Panc1 (cell line): Measurements from ENCODE around the gene SLIT3. TPM values are rescaled to one million over a fixed set of nuclear protein-coding genes. Genes with fewer than 3 reads are reported as not detected.

Source experiments
- ATAC-seq: fragments of 200-7000 bp; cut with Tn5 transposase; 2 replicates; pipeline ENCODE4 v1.9.1; 2020; ENCODE audit warnings: mild to moderate bottlenecking, moderate library complexity
- BruUV-seq: library from RNA; stranded (reverse); fragments of 400-500 nt; replicated peaks from 2 replicates; lab custom pipeline; 2021; lab: Mats Ljungman, UMichigan
- CTCF ChIA-PET: fragments of 300-600 bp; sonication (Branson Sonifier 250); formaldehyde crosslinking; loops from one replicate; lab custom pipeline; 2022; ENCODE audit warnings: antibody characterized with exemption; lab: Charles Lee
- POLR2A ChIA-PET: fragments of 300-600 bp; sonication (Branson Sonifier 250); formaldehyde crosslinking; loops from one replicate; lab custom pipeline; 2022; ENCODE audit warnings: antibody characterized with exemption; lab: Charles Lee
- DNase-seq: peaks from one replicate; pipeline ENCODE4 v3.0.0-alpha.2; 2010; ENCODE audit warnings: low read depth, low spot score
- H3K27ac ChIP-seq: 2 replicates; pipeline ENCODE4 v1.5.1; 2011; ENCODE audit warnings: mild to moderate bottlenecking, low read length, inconsistent platforms
- H3K27me3 ChIP-seq: fragments of 200-500 bp; sonication (Bioruptor generic); 2 replicates; pipeline ENCODE4 v1.6.0; 2014; ENCODE audit warnings: low read length, inconsistent platforms; ENCODE audit not compliant: control insufficient read depth, insufficient read depth
- H3K36me3 ChIP-seq: fragments of 200-500 bp; sonication (Bioruptor generic); 2 replicates; pipeline ENCODE4 v1.5.1; 2014; ENCODE audit warnings: inconsistent platforms, mild to moderate bottlenecking, low read length, moderate library complexity; ENCODE audit not compliant: control insufficient read depth, insufficient read depth
- H3K4me1 ChIP-seq: 2 replicates; pipeline ENCODE4 v1.5.1; 2011; ENCODE audit warnings: inconsistent platforms, mild to moderate bottlenecking, low read length, moderate library complexity; ENCODE audit not compliant: control insufficient read depth, insufficient read depth
- H3K4me3 ChIP-seq, 2 experiments: 2 replicates each; pipeline ENCODE4 v1.5.1; 2011 to 2012; ENCODE audit warnings: low read depth in 2 of 2, low read length in 2 of 2, mild to moderate bottlenecking in 2 of 2, inconsistent platforms in 1 of 2, moderate library complexity in 1 of 2
- H3K9me3 ChIP-seq: fragments of 200-500 bp; sonication (Bioruptor generic); 2 replicates; pipeline ENCODE4 v1.5.1; 2014; ENCODE audit warnings: low read depth, mild to moderate bottlenecking, inconsistent platforms, low read length, moderate library complexity; ENCODE audit not compliant: control insufficient read depth, insufficient read depth
- CTCF ChIP-seq: fragments of 450-650 bp; IDR thresholded peaks from 2 replicates; pipeline ENCODE4 v1.5.1; 2017; ENCODE audit warnings: mild to moderate bottlenecking
- POLR2AphosphoS5 ChIP-seq: IDR thresholded peaks from 2 replicates; pipeline ENCODE4 v1.6.1; 2012; ENCODE audit warnings: mild to moderate bottlenecking, low read depth, low read length, moderate library complexity
- REST ChIP-seq, 2 experiments: IDR thresholded peaks; 2 replicates each; pipeline ENCODE4 v1.6.1; 2011 to 2012; ENCODE audit warnings: low read depth in 2 of 2, control low read depth in 1 of 2, low read length in 1 of 2, mild to moderate bottlenecking in 1 of 2, moderate library complexity in 1 of 2; ENCODE audit not compliant: insufficient read depth in 1 of 2
- SIN3A ChIP-seq: IDR thresholded peaks from 2 replicates; pipeline ENCODE4 v1.6.1; 2012; ENCODE audit warnings: low read depth, mild to moderate bottlenecking, low read length, moderate library complexity, borderline replicate concordance; ENCODE audit not compliant: insufficient read depth
- TCF7L2 ChIP-seq: IDR thresholded peaks from 2 replicates; pipeline ENCODE4 v1.6.1; 2011; ENCODE audit warnings: mild to moderate bottlenecking, low read depth, low read length, inconsistent platforms
- in situ Hi-C: cut with HindIII; loops from 2 replicates; pipeline ENCODE4 v1.10.0; 2016; ENCODE audit warnings: low sequenced_read_pairs, low pct_unique_long_range_greater_than_20kb
- intact Hi-C: fragments of 100-400 bp; cut with micrococcal nuclease; formaldehyde crosslinking; loops from one replicate; pipeline ENCODE4 v1.10.0; 2022; ENCODE audit not compliant: unreplicated experiment
- total RNA-seq: library from RNA; stranded (reverse); gene quantifications from one replicate; pipeline ENCODE4 v1.2.1, GENCODE V29; 2021; ENCODE audit not compliant: unreplicated experiment

SLIT3 gene
- total RNA-seq, 1 experiment from 2014 or later: 26.4 TPM

- no peak overlapping the region for H3K27ac ChIP-seq
- ATAC-seq (no peak), DNase-seq (no peak)
- no peak overlapping the region for H3K4me3 ChIP-seq
- H3K4me1 ChIP-seq: no peaks in the 10 kb centered on the region
- BruUV-seq: no TSS peak
- CTCF ChIA-PET: no interaction called here
- H3K27me3 ChIP-seq: no peaks in the 10 kb centered on the region
- intact Hi-C loops: no loop called here
- TF ChIP-seq TCF7L2 (no peak), POLR2AphosphoS5 (no peak), SIN3A (no peak), CTCF (no peak), REST (IDR thresholded peaks at IDR 0.05; ENCODE audit: insufficient read depth in 1 of 2, low read depth in 2 of 2, low read length in 1 of 2) (no peak)
- POLR2A ChIA-PET: no interaction called here
- in situ Hi-C loops: no loop called here
- no peaks in the 10 kb centered on the region for H3K36me3 ChIP-seq
- H3K9me3 ChIP-seq: no peaks in the 10 kb centered on the region
Observed at GRCh38 chr5:169256191-169256590, 44.7 kb downstream of the SLIT3 start.

- CTCF ChIA-PET: no interaction called here
- no peaks in the 10 kb centered on the region for H3K27me3 ChIP-seq
Observed at GRCh38 chr5:169253071-169253470, 47.9 kb downstream of the SLIT3 start.

More at GRCh38 chr5:169253071-169253470, 47.9 kb downstream of the SLIT3 start:
- no peak for DNase-seq
- no peak for TF ChIP-seq SIN3A
- TF ChIP-seq CTCF: no peak
- no peak for TF ChIP-seq TCF7L2
- TF ChIP-seq REST (IDR thresholded peaks at IDR 0.05; ENCODE audit: insufficient read depth in 1 of 2, low read depth in 2 of 2, low read length in 1 of 2): no peak
- TF ChIP-seq POLR2AphosphoS5: no peak
- no peak for ATAC-seq
- Histone ChIP-seq H3K4me1 (no peaks in the 10 kb centered on the region), H3K36me3 (no peaks in the 10 kb centered on the region), H3K27ac (no peak overlapping the region), H3K4me3 (no peak overlapping the region), H3K9me3 (no peaks in the 10 kb centered on the region)
- intact Hi-C loops: no loop called here
- in situ Hi-C loops: no loop called here
- POLR2A ChIA-PET: no interaction called here
- no TSS peak for BruUV-seq
